ENCODE data around the gene ATP1A3.

Gene ATP1A3

GRCh38 chr19:41984961-41985360 lies 9.1 kb downstream of the ATP1A3 start:
- no peak for DNase-seq (ENCODE audit: low read depth)

GRCh38 chr19:41981724-41982123 lies 12.3 kb downstream of the ATP1A3 start:
- DNase-seq (ENCODE audit: low read depth) = no peak

GRCh38 chr19:41978470-41978869 lies 15.6 kb downstream of the ATP1A3 start:
- no peak for DNase-seq (ENCODE audit: low read depth)

- no peak for DNase-seq (ENCODE audit: low read depth)
Measured at GRCh38 chr19:41977916-41978315, 16.1 kb downstream of the ATP1A3 start.

- DNase-seq (ENCODE audit: low read depth) = no peak
Measured at GRCh38 chr19:41974652-41975051, 19.4 kb downstream of the ATP1A3 start.

- DNase-seq (ENCODE audit: low read depth) = no peak
Measured at GRCh38 chr19:41971363-41971762, 22.7 kb downstream of the ATP1A3 start.

GRCh38 chr19:41969772-41970458 lies 24.1 kb downstream of the ATP1A3 start:
- no peak for DNase-seq (ENCODE audit: low read depth)

- DNase-seq (ENCODE audit: low read depth) = no peak
Measured at GRCh38 chr19:41968751-41969595, 25.1 kb downstream of the ATP1A3 start.

GRCh38 chr19:41967054-41967783 lies 26.8 kb downstream of the ATP1A3 start:
- DNase-seq (ENCODE audit: low read depth) = no peak

- DNase-seq (ENCODE audit: low read depth) = no peak
Measured at GRCh38 chr19:41965106-41965505, 28.9 kb downstream of the ATP1A3 start.

- DNase-seq (ENCODE audit: low read depth) = no peak
Measured at GRCh38 chr19:41960973-41961372, 33.1 kb downstream of the ATP1A3 start.

- DNase-seq (ENCODE audit: low read depth) = peak; percentile 82
Measured at GRCh38 chr19:41959056-41960053, 34.7 kb downstream of the ATP1A3 start, which contains the start of gene RABAC1. Gene RABAC1, minus strand, starts transcription at chr19:41959321. Its CDS starts 29 bp downstream, at chr19:41959292.

GRCh38 chr19:41958367-41959055 lies 35.5 kb downstream of the ATP1A3 start:
- DNase-seq (ENCODE audit: low read depth) = no peak

- DNase-seq (ENCODE audit: low read depth) = peak; percentile 70
Measured at GRCh38 chr19:41957838-41958366, 36.1 kb downstream of the ATP1A3 start.

- no peak for DNase-seq (ENCODE audit: low read depth)
Measured at GRCh38 chr19:41957161-41957837, 36.7 kb downstream of the ATP1A3 start.

- no peak for DNase-seq (ENCODE audit: low read depth)
Measured at GRCh38 chr19:41956621-41957020, 37.4 kb downstream of the ATP1A3 start.

- no peak for DNase-seq (ENCODE audit: low read depth)
Measured at GRCh38 chr19:41955521-41955920, 38.5 kb downstream of the ATP1A3 start.

GRCh38 chr19:41951686-41952172 lies 42.3 kb downstream of the ATP1A3 start:
- DNase-seq (ENCODE audit: low read depth) = peak; percentile 43

- DNase-seq (ENCODE audit: low read depth) = no peak
Measured at GRCh38 chr19:41947091-41947490, 46.9 kb downstream of the ATP1A3 start.
